GM12892 (cell line): Measurements from ENCODE around the gene C4orf50.
"Not testable (repeated sequence)": the region's sequence is repeated elsewhere in the genome, so short reads cannot be mapped to it uniquely, and the experiment has no call there.

Experiments
- DNase-seq: peaks from one replicate; pipeline ENCODE4 v3.0.0; 2011; ENCODE audit not compliant: insufficient read length
- FAIRE-seq: peaks from 2 replicates; lab custom pipeline; 2011; peaks lifted over from hg19 to GRCh38; lab: Jason Lieb, UNC
- POLR2A ChIP-seq: IDR thresholded peaks from 2 replicates; pipeline ENCODE4 v1.6.1; 2011; ENCODE audit warnings: low read depth, low read length, control low read depth
- POLR2AphosphoS5 ChIP-seq: IDR thresholded peaks from 2 replicates; pipeline ENCODE4 v1.6.1; 2011; ENCODE audit warnings: low read depth, low read length, control low read depth
- TAF1 ChIP-seq: IDR thresholded peaks from 2 replicates; pipeline ENCODE4 v1.6.1; 2011; ENCODE audit warnings: low read depth, mild to moderate bottlenecking, control low read depth, low read length, borderline replicate concordance

The C4orf50 gene

DNA sequence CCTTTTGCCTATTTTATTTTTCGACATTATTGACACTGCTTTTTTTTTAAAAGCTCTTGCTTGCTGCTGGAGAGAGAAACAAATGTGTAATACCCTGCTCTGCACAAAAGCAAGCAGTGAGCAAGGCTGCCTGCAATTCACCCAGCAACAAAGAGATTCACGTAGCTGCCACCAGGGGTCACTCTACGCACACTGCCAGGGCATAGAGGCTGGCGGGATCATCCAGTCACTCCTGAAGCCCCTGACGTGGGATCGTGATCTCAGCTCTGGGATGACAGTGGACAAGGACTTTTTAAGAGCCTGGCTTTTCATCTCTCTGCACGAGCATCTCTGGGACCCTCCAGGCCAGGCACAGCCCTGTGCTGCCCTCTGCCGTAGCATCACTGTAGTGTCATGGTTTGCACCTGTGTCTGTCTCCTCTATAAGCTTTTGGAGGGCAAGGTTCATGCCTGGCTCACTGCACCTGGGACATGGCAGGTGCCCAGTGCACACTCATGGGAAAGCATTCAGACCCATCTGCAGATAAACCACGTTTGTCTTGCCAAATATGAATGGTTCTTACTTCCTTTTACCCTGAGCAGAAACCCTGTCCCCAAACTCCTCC, 19.8 kb downstream of the C4orf50 start:
- FAIRE-seq (peak; percentile 90), DNase-seq (peak; percentile 56)
- no peak for TF ChIP-seq POLR2A
- TF ChIP-seq POLR2AphosphoS5, result no peak
- no peak for TF ChIP-seq TAF1

GRCh38 chr4:5996641-5997040, 21.6 kb downstream of the C4orf50 start:
- FAIRE-seq, result no peak
- TF ChIP-seq POLR2AphosphoS5 (no peak), POLR2A (no peak), TAF1 (no peak)
- no peak for DNase-seq

- TF ChIP-seq POLR2A, result no peak
- no peak for TF ChIP-seq TAF1
- no peak for TF ChIP-seq POLR2AphosphoS5
- FAIRE-seq (no peak), DNase-seq (no peak)
Observed at GRCh38 chr4:5995901-5996623, 22.2 kb downstream of the C4orf50 start.

DNA sequence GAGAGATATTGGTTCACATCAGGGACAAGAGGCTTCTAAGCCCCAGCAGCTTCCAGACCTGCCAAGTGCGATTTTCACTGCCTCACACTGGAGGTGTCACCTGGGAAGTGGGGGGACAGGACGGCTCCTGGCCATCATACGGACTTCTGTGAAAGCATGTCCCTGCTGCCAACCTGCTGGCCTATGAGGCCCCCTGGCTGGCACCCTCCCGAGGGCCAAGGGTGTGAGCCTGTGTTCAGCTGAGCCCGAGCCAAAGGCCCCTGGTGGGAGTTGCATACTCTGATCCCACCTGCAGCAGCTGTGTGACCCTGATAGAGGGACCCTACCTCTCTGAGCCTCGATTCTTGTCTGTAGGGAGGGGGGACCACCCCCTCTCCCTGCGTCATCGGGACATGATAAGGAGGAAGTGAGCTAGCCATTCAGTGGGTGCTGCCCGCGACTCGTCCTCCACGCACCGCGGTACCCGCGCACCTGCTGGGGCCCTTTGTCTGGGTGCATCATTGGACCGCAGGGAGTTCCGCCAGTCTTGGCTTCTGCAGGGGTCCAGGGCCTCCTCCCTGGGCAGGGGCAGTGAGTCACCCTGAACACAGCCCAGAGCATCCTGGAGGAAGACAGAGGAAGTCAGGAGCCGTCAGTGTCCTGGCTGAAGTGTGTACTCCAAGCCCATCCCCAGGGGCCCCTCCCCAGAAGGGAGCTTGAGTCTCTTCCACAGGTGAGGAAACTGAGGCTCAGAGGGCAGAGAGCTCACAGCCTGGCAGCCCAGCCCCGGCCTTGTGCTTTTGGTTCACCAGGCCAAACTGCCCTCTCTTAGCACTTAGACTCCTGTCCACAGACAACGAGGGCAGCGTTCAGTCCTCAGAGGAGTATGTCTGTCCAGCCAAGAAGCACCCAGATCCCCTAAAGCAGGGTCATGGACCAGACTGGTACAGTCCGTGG, 24.1 kb downstream of the C4orf50 start:
- DNase-seq (no peak), FAIRE-seq (no peak)
- TF ChIP-seq TAF1 (no peak), POLR2A (no peak), POLR2AphosphoS5 (no peak)

DNA sequence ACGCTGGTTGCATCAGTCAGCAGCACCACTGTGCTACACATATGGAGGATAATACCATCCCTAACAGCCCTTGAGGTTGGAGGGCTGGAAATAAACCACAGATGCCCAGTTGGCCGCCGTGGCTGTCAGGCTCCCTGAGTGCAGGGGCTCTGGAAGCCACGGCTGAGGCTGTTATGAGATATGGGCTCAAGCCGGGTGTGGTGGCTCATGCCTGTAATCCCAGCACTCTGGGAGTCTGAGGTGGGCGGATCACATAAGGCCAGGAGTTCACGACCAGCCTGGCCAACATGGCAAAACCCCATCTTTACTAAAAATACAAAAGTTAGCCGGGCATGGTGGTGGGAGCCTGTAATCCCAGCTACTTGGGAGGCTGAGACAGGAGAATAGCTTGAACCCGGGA, 24.9 kb downstream of the C4orf50 start:
- DNase-seq, FAIRE-seq: not testable (repeated sequence)

- DNase-seq (no peak), FAIRE-seq (no peak)
- TF ChIP-seq POLR2A (no peak), TAF1 (no peak), POLR2AphosphoS5 (no peak)
Observed at GRCh38 chr4:5992828-5993321, 25.4 kb downstream of the C4orf50 start.

DNA sequence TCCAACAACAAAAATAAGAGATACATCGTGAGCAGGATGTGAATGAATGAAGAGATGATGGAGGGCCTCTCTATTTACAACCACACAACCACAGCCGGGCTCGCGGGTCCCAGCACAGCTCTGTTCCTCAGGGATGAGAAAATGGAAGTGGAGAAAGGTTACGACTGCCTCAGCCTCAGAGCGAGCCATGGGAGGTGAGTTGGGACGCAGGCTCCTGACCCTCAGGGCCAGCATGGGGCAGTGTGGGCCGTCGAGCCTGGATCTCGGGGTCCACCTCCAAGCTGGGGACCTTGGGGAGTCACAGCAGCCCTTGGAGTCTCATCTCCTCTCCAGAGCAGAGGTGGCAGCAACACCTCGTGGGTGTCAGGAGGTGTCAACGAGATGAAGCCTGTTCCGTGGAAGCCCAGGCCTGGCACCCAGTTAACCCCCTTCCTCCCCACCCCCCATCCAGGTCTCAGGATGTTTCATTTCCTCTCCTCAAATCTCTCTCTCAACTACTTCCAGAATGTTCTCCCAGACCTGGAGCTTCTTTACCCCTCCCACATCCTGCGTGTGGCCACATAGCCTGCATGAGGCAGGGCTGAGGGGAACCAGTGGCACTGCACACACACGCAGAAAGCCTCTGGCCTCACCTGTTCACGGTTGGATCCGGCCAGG, 25.9 kb downstream of the C4orf50 start:
- DNase-seq (no peak), FAIRE-seq (no peak)

GRCh38 chr4:5991405-5991804, 26.8 kb downstream of the C4orf50 start:
- DNase-seq, result no peak
- FAIRE-seq, result no peak
- TF ChIP-seq POLR2AphosphoS5, result no peak
- no peak for TF ChIP-seq TAF1
- TF ChIP-seq POLR2A, result no peak

More for the DNA sequence above, 25.9 kb downstream of the C4orf50 start:
- TF ChIP-seq POLR2AphosphoS5, result no peak
- no peak for TF ChIP-seq TAF1

DNA sequence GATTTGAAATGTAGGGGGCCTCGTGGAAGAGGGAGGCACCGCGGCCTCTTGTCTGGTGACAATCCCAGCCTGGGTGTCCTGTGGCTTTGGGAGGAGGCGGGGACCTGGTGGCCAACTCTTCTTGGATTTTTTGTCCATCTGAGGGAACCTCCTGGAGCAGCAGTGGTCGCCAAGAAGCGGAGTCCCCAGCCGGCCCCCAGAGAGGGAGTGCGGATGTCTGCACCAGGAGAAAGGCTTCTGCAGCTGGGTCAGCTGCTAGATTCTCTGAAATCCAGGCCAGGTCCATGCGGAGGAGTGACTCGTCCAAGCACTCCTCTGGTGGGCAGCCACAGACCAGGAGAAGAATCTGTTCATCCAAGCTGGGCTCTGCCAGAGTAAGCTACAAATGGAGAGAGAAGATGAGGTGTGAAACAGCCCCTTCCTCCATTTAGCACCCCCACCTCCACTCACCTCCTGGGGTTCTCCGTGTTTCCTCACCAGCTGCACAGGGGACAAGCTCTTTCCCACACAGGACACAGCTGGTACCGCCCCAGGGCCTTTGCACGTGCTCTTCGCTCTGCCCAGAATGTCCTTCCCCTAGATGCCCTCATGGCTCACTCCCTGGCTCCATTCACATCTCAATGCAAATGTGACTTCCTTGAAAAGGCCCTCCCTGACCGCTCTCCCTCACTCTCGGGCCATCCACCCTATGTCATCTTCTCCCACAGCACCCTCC, 27.6 kb downstream of the C4orf50 start:
- DNase-seq, result no peak
- FAIRE-seq, result no peak
- TF ChIP-seq POLR2A, result no peak
- no peak for TF ChIP-seq POLR2AphosphoS5
- TF ChIP-seq TAF1, result no peak

- FAIRE-seq, result no peak
- DNase-seq, result no peak
- TF ChIP-seq POLR2A, result no peak
- no peak for TF ChIP-seq POLR2AphosphoS5
- no peak for TF ChIP-seq TAF1
Observed at GRCh38 chr4:5989236-5990225, 28.7 kb downstream of the C4orf50 start.
